HepG2 (cell line): ENCODE measurements around the gene PVALB. TPM values are rescaled to one million over a fixed set of nuclear protein-coding genes. Genes with fewer than 3 reads are reported as not detected.

Source experiments
- ATAC-seq: fragments of 200-7000 bp; cut with Tn5 transposase; 3 replicates; pipeline ENCODE4 v1.9.1; 2020; ENCODE audit warnings: mild to moderate bottlenecking, moderate library complexity
- BruUV-seq: library from RNA; stranded (reverse); fragments of 400-500 nt; replicated peaks from 2 replicates; lab custom pipeline; 2021; lab: Mats Ljungman, UMichigan
- CTCF ChIA-PET: fragments of 300-600 bp; formaldehyde crosslinking; extraction: SDS; loops from one replicate; lab custom pipeline; 2021; ENCODE audit warnings: low total read pairs, inconsistent platforms, low intra/inter-chr PET ratio; lab: Yijun Ruan, JAX
- POLR2A ChIA-PET: fragments of 350-600 bp; sonication (Branson Sonifier 250); formaldehyde crosslinking; loops from one replicate; lab custom pipeline; 2020; ENCODE audit warnings: antibody characterized with exemption, inconsistent platforms; lab: Yijun Ruan, JAX
- DNase-seq: peaks from one replicate; pipeline ENCODE4 v3.0.0-alpha.2; 2015; ENCODE audit warnings: low spot score
- FAIRE-seq: peaks from 3 replicates; lab custom pipeline; 2011; peaks lifted over from hg19 to GRCh38; lab: Jason Lieb, UNC
- H2AFZ ChIP-seq: one replicate; pipeline ENCODE4 v1.6.1; 2011; ENCODE audit warnings: low read length, inconsistent platforms
- H3K27ac ChIP-seq: fragments of 300-600 bp; 3 replicates; pipeline ENCODE4 v1.8.0; 2011; ENCODE audit warnings: mixed run types, mild to moderate bottlenecking, mixed read lengths, low read length, inconsistent platforms; ENCODE audit not compliant: insufficient read depth; ENCODE audit errors: extremely low read length
- H3K27me3 ChIP-seq, 2 experiments: fragments of 200-600 bp in 1 of 2; 2 replicates in 1 of 2; 3 replicates in 1 of 2; pipeline versions ENCODE4 v1.6.0 to v1.8.0; 2011; ENCODE audit warnings: low read length in 2 of 2, mild to moderate bottlenecking in 2 of 2, moderate library complexity in 2 of 2, inconsistent platforms in 1 of 2; ENCODE audit not compliant: insufficient read depth in 2 of 2, control insufficient read depth in 1 of 2
- H3K36me3 ChIP-seq, 2 experiments: fragments of 200-600 bp in 1 of 2; replicated peaks in 1 of 2; 2 replicates in 1 of 2; 3 replicates in 1 of 2; pipeline versions ENCODE4 v1.5.1 to v1.8.0; 2011; ENCODE audit warnings: low read length in 2 of 2, inconsistent platforms in 1 of 2; ENCODE audit not compliant: insufficient read depth in 2 of 2, control insufficient read depth in 1 of 2
- H3K4me1 ChIP-seq: 2 replicates; pipeline ENCODE4 v1.5.1; 2012; ENCODE audit warnings: low read length, inconsistent platforms; ENCODE audit not compliant: insufficient read depth
- H3K4me2 ChIP-seq: 2 replicates; pipeline ENCODE4 v1.6.0; 2011; ENCODE audit warnings: low read depth, low read length, inconsistent platforms
- H3K4me3 ChIP-seq, 3 experiments: fragments of 200-600 bp in 1 of 3; sonication (generic), shearing (Covaris generic) in 1 of 3; replicated peaks in 1 of 3; 2 replicates each; pipeline ENCODE4 v1.5.1; 2011 to 2016; ENCODE audit warnings: low read length in 3 of 3, inconsistent platforms in 2 of 3, low read depth in 2 of 3, mild to moderate bottlenecking in 2 of 3, control low read depth in 1 of 3, mixed read lengths in 1 of 3; ENCODE audit not compliant: insufficient read depth in 1 of 3
- H3K79me2 ChIP-seq: one replicate; pipeline ENCODE4 v1.6.1; 2011; ENCODE audit warnings: low read length, inconsistent platforms; ENCODE audit not compliant: insufficient read depth
- H3K9ac ChIP-seq: 2 replicates; pipeline ENCODE4 v1.6.0; 2011; ENCODE audit warnings: mild to moderate bottlenecking, low read depth, low read length, inconsistent platforms; ENCODE audit not compliant: insufficient read depth
- H3K9me3 ChIP-seq: 2 replicates; pipeline ENCODE4 v1.5.1; 2012; ENCODE audit warnings: mild to moderate bottlenecking, low read length
- H4K20me1 ChIP-seq: 2 replicates; pipeline ENCODE4 v1.6.0; 2011; ENCODE audit warnings: inconsistent platforms, mild to moderate bottlenecking, low read length, moderate library complexity; ENCODE audit not compliant: insufficient read depth
- IRF1 ChIP-seq: sonication (generic); formaldehyde crosslinking; IDR thresholded peaks from 2 replicates; pipeline ENCODE4 v1.4.0; 2020; ENCODE audit warnings: low read depth, mild to moderate bottlenecking, missing genetic modification reagents
- MAFK ChIP-seq, 2 experiments: IDR thresholded peaks in 1 of 2; conservative IDR thresholded peaks in 1 of 2; 2 replicates each; pipeline ENCODE4 v1.6.1; 2011; ENCODE audit warnings: improper control_type of control experiment in 2 of 2, low read length in 2 of 2
- RAD21 ChIP-seq: fragments of 450-650 bp; formaldehyde crosslinking; IDR thresholded peaks from 2 replicates; pipeline ENCODE4 v1.5.0; 2020; ENCODE audit warnings: mild to moderate bottlenecking
- ZNF296 ChIP-seq: sonication (generic); formaldehyde crosslinking; conservative IDR thresholded peaks from 2 replicates; pipeline ENCODE4 v1.5.0; 2020; ENCODE audit warnings: mild to moderate bottlenecking, missing genetic modification reagents
- ZNF570 ChIP-seq: sonication (generic); formaldehyde crosslinking; IDR thresholded peaks from 2 replicates; pipeline ENCODE4 v1.4.0; 2020; ENCODE audit warnings: mild to moderate bottlenecking, missing genetic modification reagents, borderline replicate concordance
- ZNF75D ChIP-seq: sonication (generic); formaldehyde crosslinking; IDR thresholded peaks from 2 replicates; pipeline ENCODE4 v1.8.1; 2023; ENCODE audit warnings: missing genetic modification reagents, mild to moderate bottlenecking, borderline replicate concordance
- WGBS: methylation state at CpG from one replicate; pipeline ENCODE4 v1.1.6; 2017; ENCODE audit warnings: low lambda C conversion rate; 5-methylcytosine and 5-hydroxymethylcytosine counted together
- in situ Hi-C: cut with HindIII; loops from 2 replicates; pipeline ENCODE4 v1.10.0; 2017; ENCODE audit warnings: low pct_unique_long_range_greater_than_20kb; ENCODE audit not compliant: extremely low pct_ligation_motif_present
- intact Hi-C: fragments of 100-400 bp; cut with micrococcal nuclease; formaldehyde crosslinking; loops from one replicate; pipeline ENCODE4 v1.10.0; 2022; ENCODE audit not compliant: unreplicated experiment
- polyA plus RNA-seq, 8 experiments: library from polyadenylated mRNA; depleted of rRNA in 3 of 8; stranded (reverse) in 7 of 8; unstranded in 1 of 8; fragments of >200 nt; fragmentation: Illumina TruSeq in 4 of 8; extraction: Trizol in 4 of 8; gene quantifications; 2 replicates each; pipeline versions ENCODE4 v1.2.1 to v1.2.3, GENCODE V29; 2011 to 2016; ENCODE audit warnings: low read depth in 4 of 8, missing spikeins in 1 of 8, mixed read lengths in 1 of 8; ENCODE audit not compliant: insufficient read depth in 1 of 8
- total RNA-seq, 5 experiments: library from RNA; depleted of rRNA; stranded (reverse); fragments of >200 nt; fragmentation: Illumina TruSeq; extraction: Trizol; gene quantifications; 2 replicates each; pipeline ENCODE4 v1.2.3, GENCODE V29; 2016; ENCODE audit warnings: low read depth in 1 of 5
- TF ChIP-seq, protein P1 (sequence below): sonication (generic); formaldehyde crosslinking; IDR thresholded peaks from 2 replicates; pipeline ENCODE4 v1.5.0; 2020; ENCODE audit warnings: mild to moderate bottlenecking, missing genetic modification reagents, borderline replicate concordance

The PVALB gene
- total and polyA plus RNA-seq, 2 of the 13 experiments (the other 11 are each of a cell fraction or from before 2014, with no cell fraction given): not detected

DNA sequence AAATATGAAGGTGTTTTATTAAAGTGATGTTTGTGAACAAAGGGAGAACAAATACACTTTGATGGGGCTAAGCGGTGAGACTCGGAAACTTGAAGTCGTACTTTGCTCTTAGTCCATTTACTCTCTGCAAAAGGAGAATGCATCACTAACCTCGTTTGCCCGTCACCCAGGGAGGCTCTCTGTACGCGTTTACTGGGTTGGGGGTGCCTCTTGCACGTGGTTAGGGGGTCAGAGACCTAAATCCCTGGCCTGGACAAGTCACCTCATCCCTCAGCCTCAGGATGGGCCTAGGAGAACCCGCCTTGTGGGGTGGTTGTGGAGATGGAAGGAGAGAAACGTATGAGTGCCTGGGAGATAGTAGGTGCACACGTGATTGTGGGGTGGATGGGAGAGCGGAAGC is 40.1 kb downstream of the PVALB start:
- intact Hi-C loops (loop anchor here (10.0 kb wide), 1 partner anchor 232 kb away; no protein-coding TSS in a partner anchor), in situ Hi-C loops (loop anchor here (10.0 kb wide), 1 partner anchor 232 kb away; no protein-coding TSS in a partner anchor)
- Histone ChIP-seq H3K9me3 (no peaks in the 10 kb centered on the region; the same call in 1 of the 2 replicates), H3K4me1 (peaks cover 11% of the 10 kb centered on the region), H3K27ac (no peak overlapping the region), H3K36me3 (no peaks in the 10 kb centered on the region), H3K9ac (no peak overlapping the region), H3K4me2 (peak overlapping the region; percentile 19; the same call in 1 of the 2 replicates), H3K4me3 (no peak overlapping the region), H3K27me3 (peaks cover 0 to 60% of the 10 kb centered on the region in 2 experiments; a peak in 4 of 5 replicates), H3K79me2 (no peaks in the 10 kb centered on the region), H4K20me1 (no peaks in the 10 kb centered on the region), H2AFZ (no peak overlapping the region)
- WGBS: 15% methylated on average over 8 of the region's 12 CpGs
- BruUV-seq: no TSS peak
- TF ChIP-seq IRF1 (CRISPR knock-in tag) (no peak), ZNF75D (no peak), ZNF570 (CRISPR knock-in tag) (no peak), MAFK (conservative IDR thresholded peaks at IDR 0.05 in 1 of 2, IDR thresholded peaks at IDR 0.05 in 1 of 2; ENCODE audit: low read length in 2 of 2) (no peak), RAD21 (CRISPR knock-in tag) (no peak), ZNF296 (CRISPR knock-in tag) (no peak)
- TF ChIP-seq, protein P1, sequence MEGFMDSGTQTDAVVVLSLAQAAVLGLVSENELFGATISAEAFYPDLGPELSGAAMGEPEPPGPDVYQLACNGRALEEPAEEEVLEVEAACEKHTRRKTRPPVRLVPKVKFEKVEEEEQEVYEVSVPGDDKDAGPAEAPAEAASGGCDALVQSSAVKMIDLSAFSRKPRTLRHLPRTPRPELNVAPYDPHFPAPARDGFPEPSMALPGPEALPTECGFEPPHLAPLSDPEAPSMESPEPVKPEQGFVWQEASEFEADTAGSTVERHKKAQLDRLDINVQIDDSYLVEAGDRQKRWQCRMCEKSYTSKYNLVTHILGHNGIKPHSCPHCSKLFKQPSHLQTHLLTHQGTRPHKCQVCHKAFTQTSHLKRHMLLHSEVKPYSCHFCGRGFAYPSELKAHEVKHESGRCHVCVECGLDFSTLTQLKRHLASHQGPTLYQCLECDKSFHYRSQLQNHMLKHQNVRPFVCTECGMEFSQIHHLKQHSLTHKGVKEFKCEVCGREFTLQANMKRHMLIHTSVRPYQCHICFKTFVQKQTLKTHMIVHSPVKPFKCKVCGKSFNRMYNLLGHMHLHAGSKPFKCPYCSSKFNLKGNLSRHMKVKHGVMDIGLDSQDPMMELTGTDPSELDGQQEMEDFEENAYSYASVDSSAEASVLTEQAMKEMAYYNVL (CRISPR knock-in tag): 0 out of 2 replicates have a peak, but pooled peaks have one; percentile 24
- no peak for DNase-seq
- no peak for FAIRE-seq
- peak; percentile 21; the same call in 1 of the 3 replicates for ATAC-seq
- ChIA-PET CTCF (no interaction called here), POLR2A (no interaction called here)
